D721Med (cell line): Measurements from ENCODE around the gene BTF3.

Experiments
- DNase-seq: peaks from one replicate; pipeline ENCODE4 v3.0.0; 2011; ENCODE audit warnings: low spot score; ENCODE audit not compliant: insufficient read length
- FAIRE-seq: peaks from 2 replicates; lab custom pipeline; 2011; peaks lifted over from hg19 to GRCh38; lab: Jason Lieb, UNC
- CTCF ChIP-seq: IDR thresholded peaks from 2 replicates; pipeline ENCODE4 v1.5.1; 2012; ENCODE audit warnings: mild to moderate bottlenecking, control low read depth; ENCODE audit not compliant: insufficient read depth; ENCODE audit errors: missing control alignments

The BTF3 gene

GRCh38 chr5:73487815-73488214 is 10.4 kb upstream of the BTF3 start:
- FAIRE-seq (no peak), DNase-seq (no peak)
- no peak for TF ChIP-seq CTCF

- FAIRE-seq: no peak
Observed at GRCh38 chr5:73488806-73489205, 9.4 kb upstream of the BTF3 start.

GRCh38 chr5:73490088-73490487 is 8.2 kb upstream of the BTF3 start:
- TF ChIP-seq CTCF: no peak
- FAIRE-seq (no peak), DNase-seq (no peak)

More at GRCh38 chr5:73488806-73489205, 9.4 kb upstream of the BTF3 start:
- no peak for DNase-seq
- no peak for TF ChIP-seq CTCF

- FAIRE-seq (no peak), DNase-seq (no peak)
- no peak for TF ChIP-seq CTCF
Observed at GRCh38 chr5:73491155-73491554, 7.1 kb upstream of the BTF3 start.

GRCh38 chr5:73493421-73493820 is 4.8 kb upstream of the BTF3 start:
- FAIRE-seq (peak; percentile 16), DNase-seq (no peak)

GRCh38 chr5:73494721-73495120 is 3.5 kb upstream of the BTF3 start:
- FAIRE-seq: no peak
- no peak for DNase-seq
- no peak for TF ChIP-seq CTCF

More at GRCh38 chr5:73493421-73493820, 4.8 kb upstream of the BTF3 start:
- TF ChIP-seq CTCF: no peak

GRCh38 chr5:73495772-73496335 is 2.4 kb upstream of the BTF3 start:
- DNase-seq: no peak
- TF ChIP-seq CTCF: no peak
- FAIRE-seq: no peak
